GM19035 (cell line): ENCODE results near the gene HSPBAP1.

Experiments
- ATAC-seq: cut with Tn5 transposase; IDR thresholded peaks from one replicate; pipeline ENCODE4 v1.9.1; 2021; ENCODE audit not compliant: unreplicated experiment

Gene HSPBAP1, protein sequence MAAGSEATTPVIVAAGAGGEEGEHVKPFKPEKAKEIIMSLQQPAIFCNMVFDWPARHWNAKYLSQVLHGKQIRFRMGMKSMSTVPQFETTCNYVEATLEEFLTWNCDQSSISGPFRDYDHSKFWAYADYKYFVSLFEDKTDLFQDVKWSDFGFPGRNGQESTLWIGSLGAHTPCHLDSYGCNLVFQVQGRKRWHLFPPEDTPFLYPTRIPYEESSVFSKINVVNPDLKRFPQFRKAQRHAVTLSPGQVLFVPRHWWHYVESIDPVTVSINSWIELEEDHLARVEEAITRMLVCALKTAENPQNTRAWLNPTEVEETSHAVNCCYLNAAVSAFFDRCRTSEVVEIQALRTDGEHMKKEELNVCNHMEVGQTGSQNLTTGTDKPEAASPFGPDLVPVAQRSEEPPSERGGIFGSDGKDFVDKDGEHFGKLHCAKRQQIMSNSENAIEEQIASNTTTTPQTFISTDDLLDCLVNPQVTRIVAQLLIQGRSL

DNA sequence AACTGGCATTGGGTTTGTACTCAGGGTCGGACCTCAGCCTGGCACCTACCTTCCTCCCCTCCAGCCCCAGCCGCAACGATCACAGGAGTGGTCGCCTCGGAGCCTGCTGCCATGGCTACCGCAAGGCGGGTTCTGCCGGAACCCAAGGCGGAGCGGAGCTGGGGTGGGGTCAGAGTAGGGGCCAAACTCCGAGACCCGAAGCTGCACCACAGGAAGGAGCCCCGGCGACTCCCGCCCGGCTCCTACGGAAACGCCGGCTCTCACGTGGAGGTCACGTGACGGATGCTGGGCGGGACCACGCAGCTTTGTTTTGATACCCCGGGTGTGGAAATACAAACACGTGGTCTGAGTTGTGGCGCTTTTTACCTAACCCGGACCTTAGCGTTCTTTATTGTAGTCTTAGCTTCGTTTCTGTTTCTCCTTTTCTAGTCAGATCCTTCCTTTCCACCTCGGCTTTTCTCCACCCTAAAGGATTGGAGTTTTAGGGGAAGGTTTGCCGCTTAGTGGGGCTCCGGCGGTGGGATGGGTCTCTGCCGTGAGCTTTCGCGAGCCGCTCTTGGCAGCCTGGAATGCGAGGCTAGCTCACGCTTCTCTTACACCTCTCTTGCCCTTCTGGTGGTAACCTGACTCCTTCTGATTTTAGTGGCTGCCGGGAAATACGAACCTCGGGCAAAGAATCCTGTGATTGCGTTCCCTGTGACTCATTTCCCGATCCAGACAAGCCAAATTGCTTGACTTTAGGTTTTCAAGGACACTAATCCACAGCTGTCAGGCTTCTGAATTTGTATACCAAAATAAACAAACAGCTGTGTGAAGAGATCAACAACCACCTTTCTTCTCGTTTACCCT is at the start of gene HSPBAP1:
HSPBAP1 (minus strand) TSS at position 264 of the 849 bp plus-strand sequence; CDS start at position 113, 151 bp downstream.
- ATAC-seq, result peak; percentile 66

DNA sequence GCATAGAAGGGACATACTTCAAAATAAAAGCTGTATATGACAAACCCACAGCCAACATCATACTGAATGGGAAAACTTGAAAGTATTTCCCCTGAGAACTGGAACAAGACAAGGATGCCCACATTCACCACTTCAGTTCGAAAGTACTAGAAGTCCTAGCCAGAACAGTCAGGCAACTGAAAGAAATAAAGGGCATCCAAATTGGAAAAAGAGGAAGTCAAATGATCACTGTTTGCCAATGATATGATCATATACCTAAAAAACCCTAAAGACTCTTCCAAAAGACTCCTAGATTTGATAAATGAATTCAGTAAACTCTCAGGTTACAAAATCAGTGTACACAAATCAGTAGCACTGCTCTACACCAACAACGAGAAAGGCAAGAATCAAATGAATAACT is 42.0 kb upstream of the HSPBAP1 start:
- ATAC-seq, result no peak

DNA sequence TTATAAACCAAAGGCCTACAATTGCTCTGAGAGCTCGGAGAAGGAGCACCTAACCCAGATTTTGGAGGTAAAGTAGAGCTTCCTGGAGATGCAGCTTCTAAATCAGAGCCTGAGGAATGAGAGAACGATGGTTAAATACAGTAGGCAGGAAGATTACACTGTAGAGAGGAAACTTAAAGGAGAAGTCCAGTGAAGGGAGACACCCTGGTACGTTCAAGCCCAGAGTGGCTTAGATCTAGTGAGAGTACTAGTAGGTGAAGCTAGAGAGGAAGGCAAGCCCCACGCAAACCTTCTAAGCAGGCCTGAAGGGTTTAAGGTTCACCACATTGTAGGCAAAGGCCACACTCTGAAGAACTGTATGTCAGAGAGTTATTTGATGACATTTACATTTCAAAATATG is 34.6 kb upstream of the HSPBAP1 start:
- ATAC-seq, result no peak

- ATAC-seq, result no peak
These were observed 32.6 kb upstream of the HSPBAP1 start for GRCh38 chr3:122826278-122826677.

- ATAC-seq, result no peak
These were observed 31.8 kb upstream of the HSPBAP1 start for GRCh38 chr3:122825460-122825859.

GRCh38 chr3:122824465-122825381 is 31.1 kb upstream of the HSPBAP1 start:
- ATAC-seq, result no peak

DNA sequence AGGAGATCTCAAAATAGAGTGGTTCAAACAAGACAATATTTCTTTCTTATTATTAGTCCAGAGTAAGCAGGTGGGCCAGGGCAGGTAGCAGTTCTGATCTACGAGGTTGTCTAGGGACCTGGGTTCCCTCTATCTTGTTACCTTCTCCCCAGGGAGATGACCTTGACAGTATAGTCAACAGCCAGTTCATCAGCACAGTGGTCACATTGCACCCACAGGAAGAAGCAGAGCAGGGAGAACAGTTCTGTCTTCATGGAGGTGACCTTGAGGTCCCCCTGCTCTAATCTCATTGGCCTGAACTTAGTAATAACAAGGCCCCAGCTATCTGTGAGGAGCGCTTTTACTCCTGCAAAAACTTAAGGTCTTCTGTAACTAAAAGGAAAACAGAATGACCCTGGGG is 23.0 kb upstream of the HSPBAP1 start:
- ATAC-seq, result no peak

- ATAC-seq, result no peak
These were observed 17.1 kb upstream of the HSPBAP1 start for GRCh38 chr3:122810734-122811133.

GRCh38 chr3:122803977-122804376 is 10.3 kb upstream of the HSPBAP1 start:
- no peak for ATAC-seq

DNA sequence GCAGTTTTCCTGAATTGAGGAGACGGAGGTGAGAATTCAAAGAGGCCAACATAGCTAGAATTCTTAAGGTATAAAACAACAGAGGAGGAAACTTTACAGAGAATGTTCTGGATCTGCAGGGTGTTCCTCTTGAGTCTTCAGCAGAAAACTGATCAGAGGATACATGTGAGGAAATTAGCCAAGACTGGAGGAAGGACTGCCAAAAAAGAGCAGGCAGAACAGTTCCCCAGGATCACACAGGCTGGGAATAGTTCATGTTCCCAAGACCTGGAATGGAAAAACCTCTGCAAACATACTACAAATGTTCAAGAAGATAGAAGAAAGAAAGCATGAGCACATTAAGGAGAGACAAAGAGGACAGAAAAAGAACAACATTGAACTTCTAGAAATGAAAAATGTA is 8.7 kb upstream of the HSPBAP1 start:
- ATAC-seq, result no peak

DNA sequence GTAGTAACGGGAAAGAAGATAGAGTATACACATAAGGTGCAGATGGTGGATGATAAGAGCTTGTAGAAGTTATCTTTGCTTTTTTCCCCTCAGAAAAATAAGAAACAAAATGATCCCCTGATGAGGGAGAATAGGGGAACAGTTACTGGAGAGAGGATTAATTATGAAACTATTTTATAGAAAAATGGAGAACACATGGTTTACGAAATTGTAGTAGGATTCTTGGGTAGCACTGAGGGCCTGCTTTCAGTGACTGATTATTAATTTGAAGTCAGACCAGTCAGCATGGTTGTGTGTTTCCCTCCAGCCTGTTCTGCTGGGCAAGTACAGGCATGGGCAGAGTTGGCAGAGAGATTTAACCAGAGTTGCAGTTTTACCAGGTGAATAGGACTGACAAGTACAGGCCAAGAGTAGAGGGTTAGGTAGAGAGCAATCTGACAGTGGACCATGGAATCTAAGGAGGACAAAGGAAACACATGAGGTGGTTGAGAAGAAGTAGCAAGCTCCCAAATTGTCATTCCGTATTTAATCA is 7.1 kb upstream of the HSPBAP1 start:
- no peak for ATAC-seq

DNA sequence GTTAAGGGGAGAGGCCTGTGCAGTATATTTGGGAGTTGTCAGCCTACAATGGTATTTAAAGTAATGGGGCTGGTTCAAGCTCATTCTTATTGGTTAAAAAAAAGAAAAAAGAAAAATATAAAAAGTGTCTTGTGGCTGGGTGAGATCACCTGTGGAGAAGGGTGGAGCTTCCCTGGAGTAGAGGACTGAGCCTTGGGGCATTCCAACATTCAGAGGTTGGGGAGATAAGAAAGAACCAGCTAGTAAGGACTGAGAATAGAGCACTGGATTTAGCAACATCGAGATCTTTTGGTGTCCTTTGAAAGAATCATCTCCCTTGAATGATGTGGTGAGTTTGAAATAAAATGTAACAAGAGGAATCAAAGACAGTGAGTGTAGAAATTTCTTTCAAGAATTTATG is 6.4 kb upstream of the HSPBAP1 start:
- no peak for ATAC-seq

DNA sequence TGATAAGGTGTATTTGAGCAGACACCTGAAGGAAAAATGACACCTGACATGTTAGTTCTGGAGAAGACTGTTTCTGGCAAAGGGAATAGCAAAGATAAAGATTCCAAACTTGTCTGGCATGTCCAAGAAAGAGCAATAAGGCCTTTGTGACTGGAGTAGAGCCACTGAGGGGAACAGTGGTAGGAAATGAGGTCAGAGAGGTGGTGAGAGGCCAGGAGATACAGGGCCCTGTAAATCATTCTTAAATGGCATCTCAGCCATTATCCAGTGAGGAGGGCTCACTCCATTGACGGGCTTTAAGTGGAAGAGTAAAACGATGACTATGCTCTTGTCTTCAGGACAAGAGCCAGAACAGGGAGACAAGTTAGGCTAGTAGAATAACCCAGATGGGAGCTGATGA is 5.7 kb upstream of the HSPBAP1 start:
- ATAC-seq, result no peak

DNA sequence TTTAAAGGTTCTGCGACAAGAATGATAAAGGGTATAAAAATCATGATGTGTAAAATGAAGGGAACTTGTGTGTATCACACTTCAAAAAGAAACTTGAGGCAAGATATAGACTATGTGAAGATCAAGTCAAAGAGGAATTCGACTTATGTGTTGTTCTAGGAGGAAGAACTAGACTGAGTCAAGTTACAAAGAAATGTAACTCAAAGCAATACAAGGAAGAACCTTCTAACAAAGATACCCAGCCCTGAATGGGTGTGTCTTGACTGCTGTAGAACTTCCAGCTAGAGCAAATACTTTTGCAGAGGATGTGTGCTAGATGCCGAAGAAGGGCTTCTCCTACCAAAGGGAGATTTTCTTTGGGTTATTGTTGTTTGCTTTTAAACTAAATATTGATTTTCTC is 3.7 kb upstream of the HSPBAP1 start:
- no peak for ATAC-seq

- no peak for ATAC-seq
These were observed 2.1 kb upstream of the HSPBAP1 start for GRCh38 chr3:122795674-122796195.

GRCh38 chr3:122794779-122795673 is 1.4 kb upstream of the HSPBAP1 start, which contains the start of gene SLC49A4:
Gene SLC49A4 (plus strand): TSS chr3:122795069. CDS start chr3:122795193, 124 bp downstream.
- peak; percentile 76 for ATAC-seq

GRCh38 chr3:122794483-122794778 is 800 bp upstream of the HSPBAP1 start:
- no peak for ATAC-seq

GRCh38 chr3:122789585-122790273 is 3.9 kb downstream of the HSPBAP1 start:
- ATAC-seq, result no peak

GRCh38 chr3:122787872-122788271 is 5.8 kb downstream of the HSPBAP1 start:
- ATAC-seq, result no peak
